ENCODE results near the gene RAMACL.

DNA sequence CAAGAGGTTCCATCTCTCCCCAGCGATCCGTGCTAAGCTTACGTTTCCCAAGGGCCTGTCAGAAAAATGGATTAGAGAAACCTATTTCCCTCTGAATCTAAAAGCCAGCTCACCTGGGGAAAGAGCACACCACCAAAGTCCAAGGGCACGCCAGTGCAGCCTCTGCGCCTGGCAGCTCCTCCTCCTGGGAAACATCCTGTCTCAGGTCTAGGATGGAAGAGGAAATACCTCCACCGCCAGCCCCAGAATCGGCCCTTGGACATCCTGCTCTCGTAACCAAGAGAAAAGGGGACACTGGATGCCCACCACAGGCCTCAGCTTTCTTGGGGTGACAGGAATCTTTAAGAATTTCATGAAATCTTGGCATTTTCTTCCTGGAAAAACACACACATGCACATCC is 18.7 kb downstream of the RAMACL start:
- TF ChIP-seq, protein P1, sequence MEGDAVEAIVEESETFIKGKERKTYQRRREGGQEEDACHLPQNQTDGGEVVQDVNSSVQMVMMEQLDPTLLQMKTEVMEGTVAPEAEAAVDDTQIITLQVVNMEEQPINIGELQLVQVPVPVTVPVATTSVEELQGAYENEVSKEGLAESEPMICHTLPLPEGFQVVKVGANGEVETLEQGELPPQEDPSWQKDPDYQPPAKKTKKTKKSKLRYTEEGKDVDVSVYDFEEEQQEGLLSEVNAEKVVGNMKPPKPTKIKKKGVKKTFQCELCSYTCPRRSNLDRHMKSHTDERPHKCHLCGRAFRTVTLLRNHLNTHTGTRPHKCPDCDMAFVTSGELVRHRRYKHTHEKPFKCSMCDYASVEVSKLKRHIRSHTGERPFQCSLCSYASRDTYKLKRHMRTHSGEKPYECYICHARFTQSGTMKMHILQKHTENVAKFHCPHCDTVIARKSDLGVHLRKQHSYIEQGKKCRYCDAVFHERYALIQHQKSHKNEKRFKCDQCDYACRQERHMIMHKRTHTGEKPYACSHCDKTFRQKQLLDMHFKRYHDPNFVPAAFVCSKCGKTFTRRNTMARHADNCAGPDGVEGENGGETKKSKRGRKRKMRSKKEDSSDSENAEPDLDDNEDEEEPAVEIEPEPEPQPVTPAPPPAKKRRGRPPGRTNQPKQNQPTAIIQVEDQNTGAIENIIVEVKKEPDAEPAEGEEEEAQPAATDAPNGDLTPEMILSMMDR (IDR thresholded peaks at IDR 0.05; ENCODE audit: low read depth, low read length) = no peak
- no peak for TF ChIP-seq POLR2A (IDR thresholded peaks at IDR 0.05; ENCODE audit: extremely low read depth, insufficient read length)

Measured in NB4 (cell line).